NCI-H510A (cell line): Measurements from ENCODE around the gene KERA.

Source experiments
- DNase-seq: peaks from one replicate; lab custom pipeline; 2025; lab: John Stamatoyannopoulos, UW

KERA gene

DNA sequence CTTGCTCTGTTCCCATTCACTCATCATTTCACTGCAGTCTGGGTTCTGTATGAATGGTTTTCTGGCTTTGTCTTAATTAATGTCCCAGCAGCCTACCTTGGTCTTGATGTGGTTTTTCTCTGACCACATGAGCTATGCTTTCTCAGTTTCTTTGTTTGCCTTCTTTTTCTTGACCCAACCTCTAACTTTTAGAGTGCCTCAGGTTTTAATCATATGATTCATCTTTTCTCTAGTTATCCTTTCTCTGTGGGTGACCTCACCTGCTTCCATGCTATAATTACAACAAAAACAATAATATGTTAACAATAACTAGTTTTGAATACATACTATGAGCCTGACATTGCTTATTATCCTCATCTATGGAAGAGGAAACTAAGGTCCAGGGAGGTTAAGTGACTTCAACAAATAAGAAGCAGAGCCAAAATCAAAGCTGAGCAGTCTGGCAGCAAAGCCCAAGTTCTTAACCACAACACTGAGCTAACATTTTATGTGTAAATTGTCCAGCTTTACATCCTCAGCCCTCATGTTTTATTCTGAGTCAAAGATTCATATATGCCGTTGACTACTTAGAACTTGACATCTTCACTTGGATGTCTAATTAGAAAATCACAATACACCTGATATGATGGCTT, 48.4 kb downstream of the KERA start:
- no peak for DNase-seq

- no peak for DNase-seq
These were observed 50.1 kb downstream of the KERA start for GRCh38 chr12:91007531-91008290.

- DNase-seq = no peak
These were observed 53.0 kb downstream of the KERA start, which contains the start of gene EPYC for GRCh38 chr12:91004872-91005271. TSS of gene EPYC (minus strand) at chr12:91004972. CDS start at chr12:91002565, 2,407 bp downstream.

GRCh38 chr12:91003737-91004136, 54.1 kb downstream of the KERA start:
- no peak for DNase-seq

DNA sequence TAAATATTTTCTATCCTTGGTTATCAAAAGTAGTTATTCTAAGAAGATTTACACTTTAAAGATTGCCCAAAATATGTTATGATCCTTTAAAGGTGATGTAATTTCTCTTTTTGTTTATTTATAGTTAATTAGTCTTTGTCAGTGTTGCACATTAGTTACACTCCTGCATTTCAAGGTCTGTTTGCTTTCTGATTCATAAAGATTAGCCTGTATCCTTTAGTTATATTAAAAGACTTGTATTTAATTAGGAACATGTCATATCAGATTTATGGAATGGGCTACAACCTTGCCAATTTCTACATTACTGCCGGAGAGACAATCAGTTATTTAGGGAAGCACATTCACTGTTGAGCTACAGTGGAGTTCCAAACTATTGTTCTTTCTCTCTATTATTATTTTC, 56.5 kb downstream of the KERA start:
- DNase-seq = no peak
